ENCODE data around the gene PPP1R2.

PPP1R2 gene

DNA sequence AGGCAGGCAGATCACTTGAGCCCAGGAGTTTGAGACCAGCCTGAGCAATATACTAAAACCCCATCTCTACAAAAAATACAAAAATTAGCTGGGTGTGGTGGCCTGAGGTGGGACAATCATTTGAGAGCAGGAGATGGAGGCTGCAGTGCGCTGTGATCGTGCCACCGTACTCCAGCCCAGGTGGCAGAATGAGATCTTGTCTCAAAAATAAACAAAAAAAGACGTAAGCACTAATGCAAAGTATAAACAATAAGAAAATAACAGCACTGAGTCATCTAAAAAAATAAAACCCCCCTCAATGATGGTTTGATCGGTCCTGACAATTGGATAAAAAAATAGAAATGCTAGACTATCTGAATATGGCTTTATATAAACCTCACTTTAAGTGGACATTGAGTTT lies 3.6 kb downstream of the PPP1R2 start:
- H3K36me3 ChIP-seq (ENCODE audit: insufficient read depth, low read length) = no peaks in the 10 kb centered on the region; the same call in 1 of the 2 replicates
- H3K9me3 ChIP-seq (ENCODE audit: low read depth, low read length) = no peaks in the 10 kb centered on the region
- no peak overlapping the region for H3K4me3 ChIP-seq
- no peak overlapping the region for H3K27ac ChIP-seq
- no peak for TF ChIP-seq EZH2 (IDR thresholded peaks at IDR 0.05)
- no peak for TF ChIP-seq POLR2AphosphoS5 (IDR thresholded peaks at IDR 0.05; ENCODE audit: borderline replicate concordance, low read depth, low read length)
- no peak for TF ChIP-seq FOXP2 (optimal IDR thresholded peaks at IDR 0.05; ENCODE audit: control extremely low read depth, extremely low read length, insufficient read depth)
- H3K9ac ChIP-seq (ENCODE audit: insufficient read length) = no peak overlapping the region
- no peak for DNase-seq (ENCODE audit: low read depth, low spot score)

DNA sequence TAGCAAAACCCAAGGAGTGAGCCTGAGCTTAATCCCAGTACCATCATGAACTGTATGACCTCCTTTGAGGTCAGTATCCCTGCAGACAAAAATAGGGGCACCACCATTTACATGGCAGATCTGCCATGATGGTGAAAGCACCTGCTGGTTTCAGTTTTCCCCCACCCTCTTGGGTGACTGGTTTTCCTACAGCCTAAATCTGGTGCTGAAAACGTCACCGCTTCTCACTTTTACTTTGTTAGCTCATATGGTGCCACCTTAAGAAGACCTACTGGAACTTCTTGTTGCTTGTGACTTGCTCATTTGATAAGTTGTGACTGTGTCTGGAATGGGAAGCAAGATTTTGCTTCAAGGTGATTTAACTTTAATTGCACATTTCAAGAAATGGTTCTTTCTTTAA lies 5.1 kb downstream of the PPP1R2 start:
- Histone ChIP-seq H3K27ac (no peak overlapping the region), H3K4me3 (no peak overlapping the region), H3K9ac (ENCODE audit: insufficient read length) (no peak overlapping the region)

DNA sequence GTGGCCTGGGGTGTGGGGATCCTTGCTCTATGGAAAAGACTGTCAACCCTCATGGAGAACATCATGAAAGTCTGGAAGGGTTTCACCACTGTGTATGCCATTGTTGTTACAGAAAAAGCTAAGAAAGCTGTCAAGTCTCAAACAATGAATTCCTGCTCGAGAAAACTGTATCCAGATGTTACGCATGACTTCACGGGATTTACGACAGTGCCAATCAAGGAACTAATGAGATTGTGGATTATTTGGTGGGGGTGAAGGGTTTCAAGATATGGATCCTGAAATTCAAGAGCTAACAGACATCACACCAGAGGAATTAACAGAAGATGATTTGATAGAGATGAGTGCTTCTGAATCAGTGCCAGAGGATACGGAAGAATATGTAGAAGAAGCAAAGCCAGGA lies 7.8 kb downstream of the PPP1R2 start:
- no peak for TF ChIP-seq POLR2AphosphoS5 (IDR thresholded peaks at IDR 0.05; ENCODE audit: borderline replicate concordance, low read depth, low read length)
- no peak for TF ChIP-seq FOXP2 (optimal IDR thresholded peaks at IDR 0.05; ENCODE audit: control extremely low read depth, extremely low read length, insufficient read depth)
- no peak for TF ChIP-seq EZH2 (IDR thresholded peaks at IDR 0.05)
- Histone ChIP-seq H3K9me3 (ENCODE audit: low read depth, low read length) (no peaks in the 10 kb centered on the region), H3K4me3 (no peak overlapping the region), H3K36me3 (ENCODE audit: insufficient read depth, low read length) (no peaks in the 10 kb centered on the region; the same call in 1 of the 2 replicates), H3K27ac (no peak overlapping the region), H3K9ac (ENCODE audit: insufficient read length) (no peak overlapping the region)
- DNase-seq (ENCODE audit: low read depth, low spot score) = no peak

More for the DNA sequence above, 5.1 kb downstream of the PPP1R2 start:
- TF ChIP-seq EZH2 (IDR thresholded peaks at IDR 0.05) (no peak), POLR2AphosphoS5 (IDR thresholded peaks at IDR 0.05; ENCODE audit: borderline replicate concordance, low read depth, low read length) (no peak), FOXP2 (optimal IDR thresholded peaks at IDR 0.05; ENCODE audit: control extremely low read depth, extremely low read length, insufficient read depth) (no peak)
- Histone ChIP-seq H3K9me3 (ENCODE audit: low read depth, low read length) (no peaks in the 10 kb centered on the region), H3K36me3 (ENCODE audit: insufficient read depth, low read length) (no peaks in the 10 kb centered on the region; the same call in 1 of the 2 replicates)
- DNase-seq (ENCODE audit: low read depth, low spot score) = no peak

DNA sequence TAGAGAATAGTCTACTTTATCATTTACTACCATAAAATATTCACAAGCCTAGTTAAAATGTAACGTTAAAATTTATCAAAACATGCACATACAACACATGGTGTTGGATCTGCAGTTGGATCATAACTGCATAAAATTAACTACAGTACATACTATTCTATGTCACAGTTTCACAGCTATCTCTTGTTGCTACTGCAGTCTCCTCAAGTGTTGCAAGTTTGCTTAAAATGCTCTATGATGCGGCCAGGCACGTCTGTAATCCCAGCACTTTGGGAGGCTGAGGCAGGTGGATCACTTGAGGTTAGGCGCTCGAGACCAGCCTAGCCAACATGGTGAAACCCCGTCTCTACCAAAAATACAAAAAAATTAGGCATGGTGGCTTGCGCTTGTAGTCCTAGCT lies 10.3 kb downstream of the PPP1R2 start:
- Histone ChIP-seq H3K9ac (ENCODE audit: insufficient read length) (no peak overlapping the region), H3K9me3 (ENCODE audit: low read depth, low read length) (no peaks in the 10 kb centered on the region), H3K27ac (no peak overlapping the region), H3K36me3 (ENCODE audit: insufficient read depth, low read length) (peaks cover 2% of the 10 kb centered on the region; the same call in 1 of the 2 replicates), H3K4me3 (no peak overlapping the region)
- DNase-seq (ENCODE audit: low read depth, low spot score) = no peak
- TF ChIP-seq POLR2AphosphoS5 (IDR thresholded peaks at IDR 0.05; ENCODE audit: borderline replicate concordance, low read depth, low read length) (no peak), FOXP2 (optimal IDR thresholded peaks at IDR 0.05; ENCODE audit: control extremely low read depth, extremely low read length, insufficient read depth) (no peak), EZH2 (IDR thresholded peaks at IDR 0.05) (no peak)

DNA sequence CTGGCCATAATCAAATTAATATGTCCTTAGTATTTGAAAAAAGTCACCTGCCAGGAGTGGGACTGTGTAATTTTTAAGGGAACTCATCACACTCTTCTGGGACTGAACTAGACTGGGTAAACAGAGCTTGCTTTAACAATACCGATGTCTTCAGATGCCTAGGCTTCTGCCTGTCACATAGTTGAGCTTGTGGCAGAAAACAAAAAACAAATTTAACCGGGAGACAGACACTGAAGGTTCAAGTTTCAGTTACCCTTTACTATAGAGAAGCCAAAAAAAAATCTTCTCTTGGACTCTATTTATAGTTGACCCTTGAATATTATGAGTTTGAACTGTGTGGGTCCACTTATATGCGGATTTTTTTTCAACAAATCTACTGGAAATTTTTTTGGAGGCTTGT lies 10.8 kb downstream of the PPP1R2 start:
- TF ChIP-seq POLR2AphosphoS5 (IDR thresholded peaks at IDR 0.05; ENCODE audit: borderline replicate concordance, low read depth, low read length) (no peak), FOXP2 (optimal IDR thresholded peaks at IDR 0.05; ENCODE audit: control extremely low read depth, extremely low read length, insufficient read depth) (no peak), EZH2 (IDR thresholded peaks at IDR 0.05) (no peak)
- no peak for DNase-seq (ENCODE audit: low read depth, low spot score)
- Histone ChIP-seq H3K4me3 (no peak overlapping the region), H3K36me3 (ENCODE audit: insufficient read depth, low read length) (peaks cover 2% of the 10 kb centered on the region; the same call in 1 of the 2 replicates), H3K9me3 (ENCODE audit: low read depth, low read length) (no peaks in the 10 kb centered on the region), H3K9ac (ENCODE audit: insufficient read length) (no peak overlapping the region), H3K27ac (no peak overlapping the region)

DNA sequence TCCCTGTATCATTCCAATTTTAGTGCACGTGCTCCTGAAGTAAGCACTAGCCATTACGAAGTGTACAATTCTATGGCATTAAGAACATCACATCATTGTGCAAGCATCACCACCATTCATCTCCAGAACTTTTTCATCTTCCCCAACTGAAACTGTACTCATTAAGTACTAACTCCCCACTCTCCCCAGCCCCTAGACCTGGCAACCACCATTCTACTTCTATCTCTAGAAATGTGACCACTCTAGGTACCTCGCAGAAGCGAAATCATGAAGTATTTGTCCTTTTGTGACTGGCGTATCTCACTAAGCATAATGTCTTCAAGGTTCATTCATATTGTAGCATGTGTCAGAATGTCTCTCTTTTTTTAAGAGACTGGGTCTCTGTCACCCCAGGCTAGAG lies 11.4 kb downstream of the PPP1R2 start:
- no peak overlapping the region for H3K27ac ChIP-seq
- TF ChIP-seq FOXP2 (optimal IDR thresholded peaks at IDR 0.05; ENCODE audit: control extremely low read depth, extremely low read length, insufficient read depth) = no peak
- no peak for TF ChIP-seq EZH2 (IDR thresholded peaks at IDR 0.05)
- TF ChIP-seq POLR2AphosphoS5 (IDR thresholded peaks at IDR 0.05; ENCODE audit: borderline replicate concordance, low read depth, low read length) = no peak
- peaks cover 2% of the 10 kb centered on the region; the same call in 1 of the 2 replicates for H3K36me3 ChIP-seq (ENCODE audit: insufficient read depth, low read length)
- no peak overlapping the region for H3K9ac ChIP-seq (ENCODE audit: insufficient read length)
- DNase-seq (ENCODE audit: low read depth, low spot score) = no peak
- no peak overlapping the region for H3K4me3 ChIP-seq
- H3K9me3 ChIP-seq (ENCODE audit: low read depth, low read length) = no peaks in the 10 kb centered on the region

DNA sequence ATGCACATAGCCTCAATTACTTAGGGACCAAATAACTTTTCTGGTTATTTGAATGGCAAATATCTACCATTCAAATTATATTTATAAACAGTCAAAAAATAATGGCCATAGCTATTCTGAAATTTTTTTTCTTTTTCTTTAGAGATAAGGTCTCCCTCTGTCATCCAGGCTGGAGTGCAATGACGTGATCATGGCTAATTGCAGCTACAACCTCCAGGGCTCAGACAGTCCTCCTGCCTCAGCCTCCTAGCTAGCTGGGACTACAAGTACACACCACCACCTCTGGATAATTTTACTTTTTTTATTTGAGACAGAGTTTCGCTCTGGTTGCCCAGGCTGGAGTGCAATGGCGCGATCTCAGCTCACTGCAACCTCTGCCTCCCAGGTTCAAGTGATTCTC lies 16.6 kb downstream of the PPP1R2 start:
- no peak overlapping the region for H3K4me3 ChIP-seq
- no peak overlapping the region for H3K27ac ChIP-seq
- H3K36me3 ChIP-seq (ENCODE audit: insufficient read depth, low read length) = peaks cover 2% of the 10 kb centered on the region; the same call in 1 of the 2 replicates
- no peak overlapping the region for H3K9ac ChIP-seq (ENCODE audit: insufficient read length)
- no peaks in the 10 kb centered on the region for H3K9me3 ChIP-seq (ENCODE audit: low read depth, low read length)
- no peak for DNase-seq (ENCODE audit: low read depth, low spot score)
- TF ChIP-seq FOXP2 (optimal IDR thresholded peaks at IDR 0.05; ENCODE audit: control extremely low read depth, extremely low read length, insufficient read depth) (no peak), POLR2AphosphoS5 (IDR thresholded peaks at IDR 0.05; ENCODE audit: borderline replicate concordance, low read depth, low read length) (no peak), EZH2 (IDR thresholded peaks at IDR 0.05) (no peak)

DNA sequence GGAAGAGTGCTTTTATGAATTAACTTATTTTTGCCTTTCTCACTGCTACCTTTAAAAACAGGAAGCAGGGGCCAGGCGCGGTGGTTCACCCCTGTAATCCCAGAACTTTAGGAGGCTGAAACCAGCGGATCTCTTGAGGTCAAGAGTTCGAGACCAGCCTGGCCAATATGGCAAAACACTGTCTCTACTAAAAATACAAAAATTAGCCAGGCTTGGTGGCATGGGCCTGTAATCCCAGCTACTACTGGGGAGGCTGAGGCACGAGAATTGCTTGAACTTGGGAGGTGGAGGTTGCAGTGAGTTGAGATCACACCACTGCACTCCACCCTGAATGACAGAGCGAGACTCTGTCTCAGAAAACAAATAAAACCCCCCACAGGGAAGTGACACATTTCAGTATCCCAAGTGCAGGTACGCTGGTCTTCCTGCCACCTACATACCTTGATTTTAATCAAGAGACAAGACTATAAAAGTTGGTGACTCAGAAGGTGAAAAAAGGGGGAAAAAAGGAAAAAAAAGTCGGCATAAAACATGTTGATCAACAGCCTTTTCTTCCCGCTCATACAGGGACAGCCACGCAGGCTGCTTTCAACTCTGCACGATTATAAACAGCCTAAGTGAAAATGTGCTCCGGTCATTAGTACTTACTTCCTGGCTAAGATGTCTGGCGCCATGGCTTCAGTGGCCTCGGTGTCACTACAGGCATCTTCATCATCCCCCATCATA lies 18.8 kb downstream of the PPP1R2 start:
- no peak overlapping the region for H3K4me3 ChIP-seq
- H3K9me3 ChIP-seq (ENCODE audit: low read depth, low read length) = no peaks in the 10 kb centered on the region
- TF ChIP-seq EZH2 (IDR thresholded peaks at IDR 0.05) (no peak), POLR2AphosphoS5 (IDR thresholded peaks at IDR 0.05; ENCODE audit: borderline replicate concordance, low read depth, low read length) (no peak), FOXP2 (optimal IDR thresholded peaks at IDR 0.05; ENCODE audit: control extremely low read depth, extremely low read length, insufficient read depth) (no peak)
- DNase-seq (ENCODE audit: low read depth, low spot score) = no peak
- H3K27ac ChIP-seq = no peak overlapping the region
- no peak overlapping the region for H3K9ac ChIP-seq (ENCODE audit: insufficient read length)
- H3K36me3 ChIP-seq (ENCODE audit: insufficient read depth, low read length) = no peaks in the 10 kb centered on the region; the same call in 1 of the 2 replicates
